HG02763 (cell line): ENCODE data around the gene COBL.

ENCODE experiments used
- ATAC-seq: cut with Tn5 transposase; IDR thresholded peaks from one replicate; pipeline ENCODE4 v1.9.1; 2021; ENCODE audit warnings: mild to moderate bottlenecking, moderate library complexity; ENCODE audit not compliant: unreplicated experiment

COBL gene

GRCh38 chr7:51062222-51062987, 254.2 kb downstream of the COBL start:
- no peak for ATAC-seq

GRCh38 chr7:51060536-51060935, 256.1 kb downstream of the COBL start:
- ATAC-seq = no peak

- no peak for ATAC-seq
Observed at GRCh38 chr7:51059504-51060142, 257.0 kb downstream of the COBL start.

GRCh38 chr7:51058764-51059163, 257.8 kb downstream of the COBL start:
- ATAC-seq = no peak

GRCh38 chr7:51055039-51055840, 261.4 kb downstream of the COBL start:
- no peak for ATAC-seq

- no peak for ATAC-seq
Observed at GRCh38 chr7:51054231-51054630, 262.4 kb downstream of the COBL start.

GRCh38 chr7:51053160-51053925, 263.3 kb downstream of the COBL start:
- ATAC-seq = no peak

- ATAC-seq = no peak
Observed at GRCh38 chr7:51046482-51046881, 270.1 kb downstream of the COBL start.

- no peak for ATAC-seq
Observed at GRCh38 chr7:51046103-51046466, 270.5 kb downstream of the COBL start.

GRCh38 chr7:51045319-51046102, 271.1 kb downstream of the COBL start:
- ATAC-seq = no peak

GRCh38 chr7:51043461-51043860, 273.1 kb downstream of the COBL start:
- no peak for ATAC-seq

- no peak for ATAC-seq
Observed at GRCh38 chr7:51040787-51041186, 275.8 kb downstream of the COBL start.

GRCh38 chr7:51038573-51038972, 278.0 kb downstream of the COBL start:
- ATAC-seq = no peak

GRCh38 chr7:51035716-51036115, 280.9 kb downstream of the COBL start:
- no peak for ATAC-seq

- ATAC-seq = no peak
Observed at GRCh38 chr7:51034521-51035264, 281.9 kb downstream of the COBL start.

GRCh38 chr7:51033727-51034520, 282.7 kb downstream of the COBL start:
- no peak for ATAC-seq

GRCh38 chr7:51031791-51032515, 284.7 kb downstream of the COBL start:
- no peak for ATAC-seq

- ATAC-seq = no peak
Observed at GRCh38 chr7:51031216-51031615, 285.4 kb downstream of the COBL start.
